GM12892 (cell line): Measurements from ENCODE around the gene CD58.
A peak's percentile ranks its signal among the peaks of the same experiment; 100 is the strongest.

ENCODE experiments used
- DNase-seq: peaks from one replicate; pipeline ENCODE4 v3.0.0; 2011; ENCODE audit not compliant: insufficient read length
- FAIRE-seq: peaks from 2 replicates; lab custom pipeline; 2011; peaks lifted over from hg19 to GRCh38; lab: Jason Lieb, UNC
- POLR2A ChIP-seq: IDR thresholded peaks from 2 replicates; pipeline ENCODE4 v1.6.1; 2011; ENCODE audit warnings: low read depth, low read length, control low read depth
- POLR2AphosphoS5 ChIP-seq: IDR thresholded peaks from 2 replicates; pipeline ENCODE4 v1.6.1; 2011; ENCODE audit warnings: low read depth, low read length, control low read depth
- TAF1 ChIP-seq: IDR thresholded peaks from 2 replicates; pipeline ENCODE4 v1.6.1; 2011; ENCODE audit warnings: low read depth, mild to moderate bottlenecking, control low read depth, low read length, borderline replicate concordance

Gene CD58

GRCh38 chr1:116503546-116504307 lies 67.1 kb downstream of the CD58 start:
- FAIRE-seq (no peak), DNase-seq (no peak)
- TF ChIP-seq POLR2AphosphoS5 (no peak), TAF1 (no peak), POLR2A (no peak)

- TF ChIP-seq POLR2A (no peak), TAF1 (no peak), POLR2AphosphoS5 (no peak)
- FAIRE-seq, result no peak
- no peak for DNase-seq
Observed at GRCh38 chr1:116502671-116503314, 68.0 kb downstream of the CD58 start.

- FAIRE-seq (no peak), DNase-seq (no peak)
- no peak for TF ChIP-seq TAF1
- TF ChIP-seq POLR2AphosphoS5, result no peak
- no peak for TF ChIP-seq POLR2A
Observed at GRCh38 chr1:116501870-116502244, 69.0 kb downstream of the CD58 start.

GRCh38 chr1:116501125-116501869 lies 69.5 kb downstream of the CD58 start:
- no peak for FAIRE-seq
- TF ChIP-seq POLR2A (no peak), POLR2AphosphoS5 (no peak)
- DNase-seq, result no peak

- peak; percentile 32 for DNase-seq
- TF ChIP-seq POLR2AphosphoS5 (no peak), TAF1 (no peak), POLR2A (no peak)
- peak; percentile 76 for FAIRE-seq
Observed at GRCh38 chr1:116498789-116499628, 71.8 kb downstream of the CD58 start.

GRCh38 chr1:116497656-116498055 lies 73.2 kb downstream of the CD58 start:
- FAIRE-seq (no peak), DNase-seq (no peak)
- TF ChIP-seq TAF1, result no peak
- no peak for TF ChIP-seq POLR2A
- no peak for TF ChIP-seq POLR2AphosphoS5

GRCh38 chr1:116496898-116497297 lies 73.9 kb downstream of the CD58 start:
- TF ChIP-seq POLR2A (no peak), POLR2AphosphoS5 (no peak), TAF1 (no peak)
- no peak for DNase-seq
- no peak for FAIRE-seq

GRCh38 chr1:116496380-116496779 lies 74.4 kb downstream of the CD58 start:
- TF ChIP-seq POLR2AphosphoS5, result no peak
- no peak for TF ChIP-seq POLR2A
- no peak for TF ChIP-seq TAF1
- FAIRE-seq, result no peak
- DNase-seq, result no peak

GRCh38 chr1:116495535-116495934 lies 75.3 kb downstream of the CD58 start:
- TF ChIP-seq TAF1, result no peak
- TF ChIP-seq POLR2A, result no peak
- no peak for TF ChIP-seq POLR2AphosphoS5
- FAIRE-seq (no peak), DNase-seq (no peak)

- FAIRE-seq, result no peak
- TF ChIP-seq POLR2AphosphoS5 (no peak), POLR2A (no peak), TAF1 (no peak)
- DNase-seq, result no peak
Observed at GRCh38 chr1:116494745-116495144, 76.1 kb downstream of the CD58 start.

GRCh38 chr1:116494353-116494692 lies 76.5 kb downstream of the CD58 start:
- no peak for FAIRE-seq
- DNase-seq, result no peak
- no peak for TF ChIP-seq POLR2A
